HepG2 (cell line): ENCODE measurements around the gene ZNF12. TPM values are rescaled to one million over a fixed set of nuclear protein-coding genes. Genes with fewer than 3 reads are reported as not detected.

ENCODE experiments used
- ADNP ChIP-seq: sonication (generic); formaldehyde crosslinking; IDR thresholded peaks from 2 replicates; pipeline ENCODE4 v1.4.0; 2020; ENCODE audit warnings: missing genetic modification reagents
- ARHGAP35 ChIP-seq: sonication (generic); formaldehyde crosslinking; IDR thresholded peaks from 2 replicates; pipeline ENCODE4 v1.9.0; 2022; ENCODE audit warnings: mild to moderate bottlenecking, inconsistent platforms, moderate library complexity, missing genetic modification reagents, borderline replicate concordance
- DMAP1 ChIP-seq: IDR thresholded peaks from 2 replicates; pipeline ENCODE4 v1.6.1; 2016
- EHMT2 ChIP-seq: fragments of 200-600 bp; sonication (generic); IDR thresholded peaks from 2 replicates; pipeline ENCODE4 v1.7.0; 2017; ENCODE audit warnings: antibody characterized with exemption, low read depth, low read length, borderline replicate concordance
- FOXK1 ChIP-seq: sonication (generic); formaldehyde crosslinking; IDR thresholded peaks from 2 replicates; pipeline ENCODE4 v1.4.0; 2020; ENCODE audit warnings: low read depth, missing genetic modification reagents, borderline replicate concordance
- HCFC1 ChIP-seq: fragments of 150-350 bp; IDR thresholded peaks from 2 replicates; pipeline ENCODE4 v1.6.1; 2014; ENCODE audit warnings: low read depth, low read length
- HIVEP1 ChIP-seq: sonication (generic); formaldehyde crosslinking; IDR thresholded peaks from 2 replicates; pipeline ENCODE4 v1.4.0; 2020; ENCODE audit warnings: mild to moderate bottlenecking, missing genetic modification reagents
- JUND ChIP-seq: sonication (generic); formaldehyde crosslinking; IDR thresholded peaks from 2 replicates; pipeline ENCODE4 v1.8.0; 2022; ENCODE audit warnings: mild to moderate bottlenecking, missing genetic modification reagents
- MYC ChIP-seq: sonication (generic); formaldehyde crosslinking; IDR thresholded peaks from 2 replicates; pipeline ENCODE4 v1.9.0; 2021; ENCODE audit warnings: missing genetic modification reagents, borderline replicate concordance
- NR3C1 ChIP-seq: sonication (generic); formaldehyde crosslinking; IDR thresholded peaks from 2 replicates; pipeline ENCODE4 v1.4.0; 2020; ENCODE audit warnings: missing genetic modification reagents
- RARA ChIP-seq: IDR thresholded peaks from 2 replicates; pipeline ENCODE4 v1.6.1; 2016; ENCODE audit warnings: missing genetic modification reagents, missing compliant biosample characterization
- REST ChIP-seq, 2 experiments: IDR thresholded peaks; 2 replicates each; pipeline ENCODE4 v1.6.1; 2011 to 2012; ENCODE audit warnings: low read length in 2 of 2, borderline replicate concordance in 1 of 2, low read depth in 1 of 2, mild to moderate bottlenecking in 1 of 2, moderate library complexity in 1 of 2
- RFX3 ChIP-seq: IDR thresholded peaks from 2 replicates; pipeline ENCODE4 v1.6.1; 2016; ENCODE audit warnings: missing biosample characterization, missing genetic modification reagents
- RNF2 ChIP-seq: fragments of 450-650 bp; conservative IDR thresholded peaks from 2 replicates; pipeline ENCODE4 v1.6.1; 2016; ENCODE audit warnings: low read depth
- RORA ChIP-seq: sonication (generic); formaldehyde crosslinking; IDR thresholded peaks from 2 replicates; pipeline ENCODE4 v1.5.0; 2020; ENCODE audit warnings: mild to moderate bottlenecking, missing genetic modification reagents, moderate library complexity
- SAFB2 ChIP-seq: sonication (generic); formaldehyde crosslinking; IDR thresholded peaks from 2 replicates; pipeline ENCODE4 v1.5.1; 2020; ENCODE audit warnings: missing genetic modification reagents, low read depth, mild to moderate bottlenecking, borderline replicate concordance
- SCMH1 ChIP-seq: sonication (generic); formaldehyde crosslinking; IDR thresholded peaks from 2 replicates; pipeline ENCODE4 v1.9.0; 2021; ENCODE audit warnings: missing genetic modification reagents, mild to moderate bottlenecking, borderline replicate concordance
- SP2 ChIP-seq: sonication (generic); formaldehyde crosslinking; IDR thresholded peaks from 2 replicates; pipeline ENCODE4 v1.5.1; 2020; ENCODE audit warnings: mild to moderate bottlenecking, missing genetic modification reagents
- SRF ChIP-seq: IDR thresholded peaks from 2 replicates; pipeline ENCODE4 v1.6.1; 2011; ENCODE audit warnings: mild to moderate bottlenecking, low read depth, low read length, moderate library complexity
- ZBTB21 ChIP-seq: sonication (generic); formaldehyde crosslinking; IDR thresholded peaks from 2 replicates; pipeline ENCODE4 v1.4.0; 2020; ENCODE audit warnings: missing genetic modification reagents
- ZFP41 ChIP-seq: sonication (generic); formaldehyde crosslinking; IDR thresholded peaks from 2 replicates; pipeline ENCODE4 v1.4.0; 2020; ENCODE audit warnings: mild to moderate bottlenecking, missing genetic modification reagents, borderline replicate concordance
- ZKSCAN8 ChIP-seq: IDR thresholded peaks from 2 replicates; pipeline ENCODE4 v1.6.1; 2016; ENCODE audit warnings: borderline replicate concordance, missing genetic modification reagents, missing compliant biosample characterization
- ZNF207 ChIP-seq: fragments of 450-650 bp; IDR thresholded peaks from 2 replicates; pipeline ENCODE4 v1.6.1; 2016; ENCODE audit warnings: antibody characterized with exemption, borderline replicate concordance
- ZNF253 ChIP-seq: sonication (generic); formaldehyde crosslinking; IDR thresholded peaks from 2 replicates; pipeline ENCODE4 v1.8.0; 2022; ENCODE audit warnings: mild to moderate bottlenecking, missing genetic modification reagents, borderline replicate concordance
- ZNF484 ChIP-seq: sonication (generic); formaldehyde crosslinking; IDR thresholded peaks from 2 replicates; pipeline ENCODE4 v1.5.1; 2020; ENCODE audit warnings: mild to moderate bottlenecking, low read depth, missing genetic modification reagents, borderline replicate concordance
- ZNF577 ChIP-seq: sonication (generic); formaldehyde crosslinking; IDR thresholded peaks from 2 replicates; pipeline ENCODE4 v1.4.0; 2020; ENCODE audit warnings: mild to moderate bottlenecking, low read depth, missing genetic modification reagents, borderline replicate concordance
- ZNF720 ChIP-seq: sonication (generic); formaldehyde crosslinking; IDR thresholded peaks from 2 replicates; pipeline ENCODE4 v1.4.0; 2020; ENCODE audit warnings: missing genetic modification reagents
- ZNF740 ChIP-seq: sonication (generic); formaldehyde crosslinking; IDR thresholded peaks from 2 replicates; pipeline ENCODE4 v1.4.0; 2020; ENCODE audit warnings: missing genetic modification reagents
- polyA plus RNA-seq, 8 experiments: library from polyadenylated mRNA; depleted of rRNA in 3 of 8; stranded (reverse) in 7 of 8; unstranded in 1 of 8; fragments of >200 nt; fragmentation: Illumina TruSeq in 4 of 8; extraction: Trizol in 4 of 8; gene quantifications; 2 replicates each; pipeline versions ENCODE4 v1.2.1 to v1.2.3, GENCODE V29; 2011 to 2016; ENCODE audit warnings: low read depth in 4 of 8, missing spikeins in 1 of 8, mixed read lengths in 1 of 8; ENCODE audit not compliant: insufficient read depth in 1 of 8
- total RNA-seq, 5 experiments: library from RNA; depleted of rRNA; stranded (reverse); fragments of >200 nt; fragmentation: Illumina TruSeq; extraction: Trizol; gene quantifications; 2 replicates each; pipeline ENCODE4 v1.2.3, GENCODE V29; 2016; ENCODE audit warnings: low read depth in 1 of 5

Gene ZNF12
- total and polyA plus RNA-seq, 2 of the 13 experiments (the other 11 are each of a cell fraction or from before 2014, with no cell fraction given), result 21.4 to 22.8 TPM

- TF ChIP-seq MYC (peak; percentile 88), NR3C1 (CRISPR knock-in tag) (no peak), ADNP (CRISPR knock-in tag) (no peak), HCFC1 (no peak; the same call in 1 of the 2 replicates), ZKSCAN8 (CRISPR knock-in tag) (peak; percentile 51; the same call in 1 of the 2 replicates), ZNF577 (CRISPR knock-in tag) (no peak), SRF (peak; percentile 50; the same call in 1 of the 2 replicates), SCMH1 (CRISPR knock-in tag) (no peak), JUND (CRISPR knock-in tag) (no peak), ZNF253 (CRISPR knock-in tag) (no peak; the same call in 1 of the 2 replicates), ZNF740 (CRISPR knock-in tag) (peak; percentile 66; the same call in 1 of the 2 replicates), ZNF484 (CRISPR knock-in tag) (0 out of 2 replicates have a peak, but pooled peaks have one; percentile 63), HIVEP1 (no peak), SP2 (CRISPR knock-in tag) (peak; percentile 54), ZBTB21 (CRISPR knock-in tag) (no peak), REST (IDR thresholded peaks at IDR 0.05; ENCODE audit: borderline replicate concordance in 1 of 2, low read depth in 1 of 2, low read length in 2 of 2) (no peak), RNF2 (0 out of 2 replicates have a peak, but pooled peaks have one; percentile 47), FOXK1 (CRISPR knock-in tag) (peak; percentile 62; the same call in 1 of the 2 replicates), DMAP1 (CRISPR knock-in tag) (peak; percentile 78; the same call in 1 of the 2 replicates), ZNF720 (CRISPR knock-in tag) (no peak), EHMT2 (0 out of 2 replicates have a peak, but pooled peaks have one; percentile 24), ZFP41 (no peak), ZNF207 (no peak), SAFB2 (CRISPR knock-in tag) (peak; percentile 81), RARA (CRISPR knock-in tag) (no peak; the same call in 1 of the 2 replicates), RORA (CRISPR knock-in tag) (no peak), ARHGAP35 (CRISPR knock-in tag) (peak; percentile 89; the same call in 1 of the 2 replicates), RFX3 (CRISPR knock-in tag) (no peak)
Observed at GRCh38 chr7:6729492-6730342, 23.0 kb upstream of the ZNF12 start (continued).
